Right kidney (tissue), 1 donor: ENCODE results near the gene MRPS22.
"Not testable (repeated sequence)": the region's sequence is repeated elsewhere in the genome, so short reads cannot be mapped to it uniquely, and the experiment has no call there.

ENCODE experiments used
- DNase-seq: peaks from one replicate; pipeline ENCODE4 v3.0.0-alpha.2; 2016

The MRPS22 gene

DNA sequence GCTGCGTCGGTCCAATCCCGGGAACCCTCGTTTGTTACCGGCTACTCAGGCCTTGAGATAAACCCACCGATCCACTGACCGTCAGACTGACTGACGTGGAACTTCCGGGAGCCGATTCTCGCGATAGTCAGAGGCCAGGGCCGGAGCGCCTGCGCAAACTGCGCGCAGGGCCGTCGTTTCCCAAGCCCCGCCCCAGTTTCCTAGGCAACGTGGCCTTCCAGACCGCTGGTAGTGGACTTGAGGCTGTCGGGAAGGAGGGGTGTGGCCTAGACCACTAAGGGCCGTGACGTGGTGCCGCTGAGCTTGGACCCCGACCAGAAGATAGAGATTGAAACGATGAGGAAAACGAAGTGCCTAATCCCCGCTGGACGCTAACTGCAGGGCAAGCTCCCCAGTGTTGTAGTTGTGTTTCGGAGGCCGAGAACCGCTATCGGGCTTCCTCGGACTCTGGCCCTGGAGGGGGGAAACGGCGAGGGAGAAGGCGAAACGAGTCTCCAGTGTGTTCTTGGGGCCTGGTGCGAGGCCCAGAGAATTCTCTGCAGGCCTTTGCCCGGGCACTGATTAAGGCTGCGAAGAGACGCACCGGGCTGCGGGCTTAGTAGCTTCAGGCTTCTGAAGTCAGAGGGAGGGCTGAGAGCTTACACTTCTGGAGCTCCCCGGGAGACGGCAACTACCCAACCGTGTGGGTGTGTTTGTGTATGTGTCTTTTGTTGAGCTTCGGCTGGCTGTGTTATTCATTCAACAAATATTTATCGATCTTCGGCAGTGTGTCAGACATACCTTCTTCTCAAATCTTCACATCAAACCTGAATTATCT, 45.9 kb downstream of the MRPS22 start, which contains the start of gene COPB2:
TSS of gene COPB2 (minus strand) at position 96 of the 817 bp plus-strand sequence. CDS start 97 bp downstream, outside the sequence.
- peak; percentile 97 for DNase-seq

- no peak for DNase-seq
Measured at GRCh38 chr3:139394116-139394515, 50.3 kb downstream of the MRPS22 start.

GRCh38 chr3:139396707-139397106, 52.9 kb downstream of the MRPS22 start:
- DNase-seq: no peak

DNA sequence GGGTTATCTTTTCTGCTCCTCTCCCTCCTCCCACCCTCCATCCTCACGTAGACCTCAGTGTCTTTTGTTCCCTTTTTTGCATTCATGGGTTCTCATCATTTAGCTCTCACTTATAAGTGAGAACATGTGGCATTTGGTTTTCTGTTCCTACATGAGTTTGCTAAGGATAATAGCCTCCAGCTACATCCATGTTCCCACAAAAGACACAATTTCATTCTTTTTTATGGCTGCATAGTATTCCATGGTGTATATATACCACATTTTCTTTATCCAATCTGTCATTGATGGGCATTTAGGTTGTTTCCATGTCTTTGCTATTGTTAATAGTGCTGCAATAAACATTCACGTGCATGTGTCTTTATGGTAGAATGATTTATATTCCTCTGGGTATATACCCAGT, 57.3 kb downstream of the MRPS22 start:
- DNase-seq: not testable (repeated sequence)
